H1 (cell line): Measurements from ENCODE around the gene TPH2.

Experiments
- ATF2 ChIP-seq: IDR thresholded peaks from 2 replicates; pipeline ENCODE4 v1.6.1; 2012; ENCODE audit warnings: low read length, inconsistent platforms
- BACH1 ChIP-seq: IDR thresholded peaks from 2 replicates; pipeline ENCODE4 v1.6.1; 2012; ENCODE audit warnings: low read length, improper control_type of control experiment
- CBX8 ChIP-seq: fragments of 300-800, 300-1000 bp; sonication (generic); IDR thresholded peaks from 2 replicates; pipeline ENCODE4 v1.7.1; 2016; ENCODE audit warnings: low read depth, low read length, borderline replicate concordance
- EGR1 ChIP-seq: IDR thresholded peaks from 2 replicates; pipeline ENCODE4 v1.6.1; 2011; ENCODE audit warnings: low read depth, low read length, borderline replicate concordance
- MAFK ChIP-seq: IDR thresholded peaks from 2 replicates; pipeline ENCODE4 v1.6.1; 2012; ENCODE audit warnings: low read depth, mild to moderate bottlenecking, improper control_type of control experiment, low read length
- MAX ChIP-seq: IDR thresholded peaks from 2 replicates; pipeline ENCODE4 v1.6.1; 2012; ENCODE audit warnings: inconsistent platforms
- NRF1 ChIP-seq: IDR thresholded peaks from 2 replicates; pipeline ENCODE4 v1.6.1; 2011; ENCODE audit warnings: mild to moderate bottlenecking, low read depth, low read length, improper control_type of control experiment
- POLR2A ChIP-seq, 2 experiments: IDR thresholded peaks; 1 replicate in 1 of 2; 2 replicates in 1 of 2; pipeline ENCODE4 v1.6.1; 2011; ENCODE audit warnings: low read depth in 2 of 2, low read length in 2 of 2, mild to moderate bottlenecking in 2 of 2; ENCODE audit errors: control extremely low read depth in 1 of 2
- POLR2AphosphoS5 ChIP-seq: IDR thresholded peaks from 2 replicates; pipeline ENCODE4 v1.6.1; 2011; ENCODE audit warnings: low read depth, low read length
- RFX5 ChIP-seq: IDR thresholded peaks from 2 replicates; pipeline ENCODE4 v1.6.1; 2011; ENCODE audit warnings: low read depth, low read length, improper control_type of control experiment, borderline replicate concordance
- SIN3A ChIP-seq, 2 experiments: IDR thresholded peaks in 1 of 2; conservative IDR thresholded peaks in 1 of 2; 2 replicates each; pipeline ENCODE4 v1.6.1; 2011 to 2012; ENCODE audit warnings: low read length in 2 of 2, improper control_type of control experiment in 1 of 2, low read depth in 1 of 2, mild to moderate bottlenecking in 1 of 2
- USF2 ChIP-seq: IDR thresholded peaks from 2 replicates; pipeline ENCODE4 v1.6.1; 2011; ENCODE audit warnings: low read length, improper control_type of control experiment
- YY1 ChIP-seq: IDR thresholded peaks from 2 replicates; pipeline ENCODE4 v1.6.1; 2011; ENCODE audit warnings: low read depth, mild to moderate bottlenecking, low read length
- TF ChIP-seq, protein P1 (sequence below), 3 experiments: IDR thresholded peaks; 1 replicate in 2 of 3; 2 replicates in 1 of 3; pipeline versions ENCODE4 v1.5.1 to v1.6.1; 2011; ENCODE audit warnings: low read length in 3 of 3, mild to moderate bottlenecking in 3 of 3, inconsistent platforms in 2 of 3, low read depth in 1 of 3, moderate library complexity in 1 of 3; ENCODE audit not compliant: insufficient read depth in 1 of 3; ENCODE audit errors: control extremely low read depth in 1 of 3

DNA sequence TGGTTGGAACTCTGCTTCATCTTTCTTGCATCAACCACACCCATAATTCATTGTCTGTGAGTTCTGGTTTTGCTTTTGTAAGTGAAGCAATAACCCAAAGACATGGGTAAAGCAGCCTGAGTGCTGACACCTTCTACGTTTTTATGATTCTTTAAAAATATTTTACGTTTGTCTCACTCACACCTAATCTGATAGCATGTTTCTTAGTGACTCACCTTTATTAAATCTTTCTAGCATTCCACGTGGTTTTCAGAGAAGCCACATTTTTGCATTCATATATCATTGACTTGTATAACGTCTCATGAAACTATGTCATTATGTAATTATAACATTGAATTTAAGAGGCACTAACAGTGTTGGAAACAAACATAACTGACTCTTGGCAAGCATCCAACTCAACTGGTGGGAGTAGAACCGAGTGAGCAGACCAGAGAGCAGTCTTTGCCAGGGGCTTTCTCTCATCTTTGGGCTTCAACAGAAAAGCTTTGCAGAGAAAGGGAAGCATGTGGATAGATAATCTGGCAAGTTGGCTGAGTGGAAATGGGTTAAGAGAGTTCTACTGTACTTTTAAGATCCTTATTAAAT is 118.8 kb downstream of the TPH2 start:
- TF ChIP-seq USF2: no peak
- TF ChIP-seq RFX5: no peak
- no peak for TF ChIP-seq POLR2AphosphoS5
- TF ChIP-seq, protein P1, sequence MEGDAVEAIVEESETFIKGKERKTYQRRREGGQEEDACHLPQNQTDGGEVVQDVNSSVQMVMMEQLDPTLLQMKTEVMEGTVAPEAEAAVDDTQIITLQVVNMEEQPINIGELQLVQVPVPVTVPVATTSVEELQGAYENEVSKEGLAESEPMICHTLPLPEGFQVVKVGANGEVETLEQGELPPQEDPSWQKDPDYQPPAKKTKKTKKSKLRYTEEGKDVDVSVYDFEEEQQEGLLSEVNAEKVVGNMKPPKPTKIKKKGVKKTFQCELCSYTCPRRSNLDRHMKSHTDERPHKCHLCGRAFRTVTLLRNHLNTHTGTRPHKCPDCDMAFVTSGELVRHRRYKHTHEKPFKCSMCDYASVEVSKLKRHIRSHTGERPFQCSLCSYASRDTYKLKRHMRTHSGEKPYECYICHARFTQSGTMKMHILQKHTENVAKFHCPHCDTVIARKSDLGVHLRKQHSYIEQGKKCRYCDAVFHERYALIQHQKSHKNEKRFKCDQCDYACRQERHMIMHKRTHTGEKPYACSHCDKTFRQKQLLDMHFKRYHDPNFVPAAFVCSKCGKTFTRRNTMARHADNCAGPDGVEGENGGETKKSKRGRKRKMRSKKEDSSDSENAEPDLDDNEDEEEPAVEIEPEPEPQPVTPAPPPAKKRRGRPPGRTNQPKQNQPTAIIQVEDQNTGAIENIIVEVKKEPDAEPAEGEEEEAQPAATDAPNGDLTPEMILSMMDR (IDR thresholded peaks at IDR 0.05; ENCODE audit: control extremely low read depth in 1 of 3, insufficient read depth in 1 of 3, low read depth in 1 of 3, low read length in 3 of 3): no peak
- TF ChIP-seq ATF2: no peak
- TF ChIP-seq YY1: no peak
- TF ChIP-seq MAFK: no peak
- no peak for TF ChIP-seq NRF1
- no peak for TF ChIP-seq EGR1
- TF ChIP-seq POLR2A (IDR thresholded peaks at IDR 0.05; ENCODE audit: control extremely low read depth in 1 of 2, low read depth in 2 of 2, low read length in 2 of 2): no peak
- TF ChIP-seq CBX8: no peak
- TF ChIP-seq SIN3A (conservative IDR thresholded peaks at IDR 0.05 in 1 of 2, IDR thresholded peaks at IDR 0.05 in 1 of 2; ENCODE audit: low read depth in 1 of 2, low read length in 2 of 2): no peak
- no peak for TF ChIP-seq BACH1
- TF ChIP-seq MAX: no peak
